Neural progenitor cell (in vitro differentiated cells): Measurements from ENCODE around the gene FUT3.

Experiments used
- CTCF ChIP-seq: fragments of 200-600 bp; sonication (generic); IDR thresholded peaks from 2 replicates; pipeline ENCODE4 v1.5.1; 2017; ENCODE audit warnings: antibody characterized with exemption, mild to moderate bottlenecking
- EZH2 ChIP-seq: fragments of 200-600 bp; sonication (generic); IDR thresholded peaks from 2 replicates; pipeline ENCODE4 v1.6.1; 2017; ENCODE audit warnings: antibody characterized with exemption, mild to moderate bottlenecking, moderate library complexity
- EZH2phosphoT487 ChIP-seq: fragments of 200-600 bp; sonication (generic); IDR thresholded peaks from 2 replicates; pipeline ENCODE4 v1.6.1; 2017; ENCODE audit warnings: antibody characterized with exemption

DNA sequence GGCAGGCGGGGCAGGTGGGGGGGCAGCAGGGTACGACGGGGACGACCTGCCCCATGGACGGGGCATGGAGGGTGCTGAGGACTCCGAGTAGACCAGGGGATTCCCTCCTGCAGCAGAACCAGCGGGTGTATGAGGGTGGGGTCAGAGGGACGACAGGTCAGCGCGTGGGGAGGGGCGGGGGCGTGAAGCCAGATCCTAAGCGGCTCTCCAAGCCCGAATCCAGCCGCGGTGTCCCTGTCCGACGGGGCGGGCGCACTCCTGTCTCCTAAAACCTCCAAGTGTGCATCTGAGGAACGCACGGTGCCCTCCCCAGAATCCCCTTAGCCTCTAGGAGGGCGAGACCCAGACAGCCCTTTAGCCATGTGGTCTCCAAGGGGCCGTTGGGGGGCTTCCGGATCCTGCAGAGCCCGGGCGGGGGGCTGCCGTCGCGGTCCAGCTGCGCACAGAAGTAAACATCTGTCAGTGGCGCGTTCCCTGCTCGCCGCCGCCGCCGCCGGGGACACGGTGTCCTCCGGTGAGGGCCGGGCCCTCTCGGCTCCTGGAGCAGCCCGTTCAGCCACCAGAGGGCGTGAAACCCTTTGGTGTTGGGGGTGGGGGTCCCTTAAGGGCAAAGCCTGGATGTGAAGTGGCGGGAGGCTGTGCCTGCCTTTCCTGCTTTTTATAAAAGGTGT is 45.7 kb downstream of the FUT3 start:
- TF ChIP-seq EZH2, result peak; percentile 41
- TF ChIP-seq CTCF, result peak; percentile 87
- peak; percentile 45 for TF ChIP-seq EZH2phosphoT487
